Adrenal gland (tissue), 19 donors: ENCODE measurements around the gene MALL. TPM values are rescaled to one million over a fixed set of nuclear protein-coding genes. Genes with fewer than 3 reads are reported as not detected.
"Not testable (repeated sequence)": the region's sequence is repeated elsewhere in the genome, so short reads cannot be mapped to it uniquely, and the experiment has no call there.

Source experiments
- DNase-seq, 7 donors: peaks; one replicate each; pipeline ENCODE4 v3.0.0-alpha.2; 2019 to 2020
- H3K27ac ChIP-seq, 5 donors: fragments of 200-600 bp; sonication (generic) in 4 of 5; 1 replicate in 3 of 5; 2 replicates in 2 of 5; pipeline versions ENCODE4 v1.5.1 to v1.8.0; 2016 to 2020; ENCODE audit warnings: mild to moderate bottlenecking in 1 of 5
- H3K27me3 ChIP-seq: fragments of 200-600 bp; 2 replicates; pipeline ENCODE4 v1.8.0; 2021
- H3K36me3 ChIP-seq, 2 donors: fragments of 200-600 bp; replicated peaks in 1 of 2; 1 replicate in 1 of 2; 2 replicates in 1 of 2; pipeline versions ENCODE4 v1.5.1 to v1.8.0; 2018 to 2022
- H3K4me1 ChIP-seq, 2 donors: fragments of 200-600 bp; replicated peaks in 1 of 2; 1 replicate in 1 of 2; 2 replicates in 1 of 2; pipeline versions ENCODE4 v1.5.1 to v1.8.0; 2018 to 2021
- H3K4me3 ChIP-seq, 4 donors: fragments of 200-600 bp; sonication (generic) in 3 of 4; one replicate each; pipeline ENCODE4 v1.5.1; 2016 to 2018
- H3K9me3 ChIP-seq, 3 donors: fragments of 200-600 bp; sonication (generic) in 1 of 3; replicated peaks in 1 of 3; 1 replicate in 2 of 3; 2 replicates in 1 of 3; pipeline versions ENCODE4 v1.5.1 to v1.8.0; 2016 to 2021
- CTCF ChIP-seq, 6 experiments: fragments of 450-650 bp in 4 of 6; fragments of 200-600 bp in 2 of 6; sonication (generic) in 1 of 6; IDR thresholded peaks; 1 replicate in 5 of 6; 2 replicates in 1 of 6; pipeline versions ENCODE4 v1.5.1 to v1.8.0; 2016 to 2021; ENCODE audit warnings: antibody characterized with exemption in 6 of 6, mild to moderate bottlenecking in 2 of 6, moderate library complexity in 1 of 6
- POLR2A ChIP-seq, 2 donors: fragments of 450-650 bp; IDR thresholded peaks; one replicate each; pipeline ENCODE4 v1.6.1; 2017; ENCODE audit warnings: antibody characterized with exemption in 2 of 2, mild to moderate bottlenecking in 2 of 2, moderate library complexity in 1 of 2
- WGBS, 4 donors: extraction: QIAGEN DNeasy Blood & Tissue Kit in 2 of 4; methylation state at CpG; one replicate each; pipeline versions ENCODE4 v1.1.5 to v1.1.7; 2013 to 2017; 5-methylcytosine and 5-hydroxymethylcytosine counted together
- intact Hi-C, 2 donors: fragments of 100-400 bp; cut with DNase I; formaldehyde crosslinking; loops; one replicate each; pipeline versions ENCODE4 v1.14.1 to v1.15.0; 2022 to 2023
- long read RNA-seq, 10 donors: library from polyadenylated mRNA in 3 of 10; unstranded in 2 of 10; stranded (forward) in 1 of 10; transcript quantifications; one replicate each; pipeline ENCODE4 v2.0.0 and lab custom pipeline, GENCODE V29; 2021 to 2026
- polyA plus RNA-seq, 3 donors: library from polyadenylated mRNA; stranded (reverse); fragments of 200-250 nt in 2 of 3; fragments of 350-450 nt in 1 of 3; fragmentation: Illumina TruSeq in 1 of 3; extraction: RNeasy Lipid Tissue Mini Kit (QIAGEN cat#74804) in 1 of 3; gene quantifications; one replicate each; pipeline ENCODE4 v1.2.3, GENCODE V29; 2013 to 2014
- total RNA-seq, 9 donors: library from RNA; depleted of rRNA in 4 of 9; stranded (reverse); fragments of >200 nt in 4 of 9; fragments of 120-200 nt in 1 of 9; fragmentation: NEBNext Ultra II Directional in 1 of 9; extraction: Animal tissue kit (Norgen Biotek cat#: 25700) in 1 of 9; gene quantifications; one replicate each; pipeline versions ENCODE4 v1.1.0 to v1.2.4, GENCODE V29; 2013 to 2023
- donor health status: healthy with polysubstance abuse.
- donor health status: Bipolar disorder and iron deficiency.
- donor health status: DM: yes; HTN: yes; CAD: no.
- donor health status: DM: no; HTN: no; CAD: no.
- donor health status: DM: no; HTN: no; CAD: no.
- donor health status: DM: yes; HTN: yes; CAD: no.

MALL gene
- 10 to 100 TPM in 1 of 9 donors, 1 to 10 TPM in 7, under 1 TPM in 1; 0.94 to 10.1 (median 4.0) TPM for total RNA-seq
- 1 to 10 TPM; 1.4 to 6.6 (median 5.8) TPM for polyA plus RNA-seq
- long read RNA-seq, donor 1 = 0 reads
- long read RNA-seq, donor 2 = 0 reads
- long read RNA-seq, donor 3 = 0 reads
- long read RNA-seq, donor 4, partial matches to known transcripts = 0 of 3 reads
- long read RNA-seq, donor 4, other reads (novel, unspliced or antisense) = 2 of 3 reads
- long read RNA-seq, donor 5, transcript MALL-201 (4 exons, 3,061 nt) = major isoform, 14 of 20 reads
- long read RNA-seq, donor 5, partial matches to known transcripts = 0 of 20 reads
- long read RNA-seq, donor 5, other reads (novel, unspliced or antisense) = 6 of 20 reads
- long read RNA-seq, donor 6, partial matches to known transcripts = 1 of 5 reads
- long read RNA-seq, donor 6, other reads (novel, unspliced or antisense) = 0 of 5 reads
- long read RNA-seq, donor 7 = 0 reads
- long read RNA-seq, donor 8 = 0 reads
- long read RNA-seq, donor 9 = 0 reads
- long read RNA-seq, donor 10, partial matches to known transcripts = 0 of 1 reads
- long read RNA-seq, donor 10, other reads (novel, unspliced or antisense) = 0 of 1 reads

GRCh38 chr2:110115291-110116032 lies at the start of gene MALL:
TSS of gene MALL (minus strand) at chr2:110115822. CDS start at chr2:110115792, 30 bp downstream.
- H3K4me3 ChIP-seq = peak within 1 kb of the TSS in 1 of 4 donors; percentile 28
- WGBS, 4 donors = 4 to 21% (median 13%) methylated on average over 8 to 62 of the region's 62 CpGs
- TF ChIP-seq POLR2A (IDR thresholded peaks at IDR 0.05) (no peak), CTCF (IDR thresholded peaks at IDR 0.05) (no peak)
- DNase-seq = no peak
- intact Hi-C loops = no loop called here
- peak within 1 kb of the TSS in 1 of 5 donors; percentile 29 for H3K27ac ChIP-seq
- peaks cover 0 to 8% of the 10 kb centered on the region in 2 donors for H3K4me1 ChIP-seq
- peaks cover 28% of the 10 kb centered on the region for H3K27me3 ChIP-seq
- H3K36me3 ChIP-seq = no peaks in the 10 kb centered on the region
- no peaks in the 10 kb centered on the region for H3K9me3 ChIP-seq

GRCh38 chr2:110157153-110157793 lies 41.7 kb upstream of the MALL start:
- no peaks in the 10 kb centered on the region for H3K4me1 ChIP-seq
- H3K36me3 ChIP-seq = no peaks in the 10 kb centered on the region
- TF ChIP-seq POLR2A (IDR thresholded peaks at IDR 0.05) (no peak), CTCF (IDR thresholded peaks at IDR 0.05) (peak; percentile 75 to 86 (median 82))
- H3K27me3 ChIP-seq = no peaks in the 10 kb centered on the region
- H3K27ac ChIP-seq = no peak overlapping the region
- 28 to 32% (median 31%) methylated on average over 4 of the region's 4 CpGs for WGBS, 4 donors
- peak in 5 of 7 donors; percentile 26 to 56 (median 33) for DNase-seq
- H3K4me3 ChIP-seq = no peak overlapping the region
- intact Hi-C loops = no loop called here
- peaks cover 0 to 3% (median 0%) of the 10 kb centered on the region in 3 donors for H3K9me3 ChIP-seq

GRCh38 chr2:110154828-110155227 lies 39.2 kb upstream of the MALL start:
- H3K27me3 ChIP-seq, H3K9me3 ChIP-seq, H3K4me3 ChIP-seq, H3K36me3 ChIP-seq, intact Hi-C loops, DNase-seq, H3K4me1 ChIP-seq, H3K27ac ChIP-seq: not testable (repeated sequence)
- WGBS, 4 donors = 94 to 99% (median 96%) methylated on average over 4 of the region's 4 CpGs

- peaks cover 7 to 12% of the 10 kb centered on the region in 2 donors for H3K4me1 ChIP-seq
- H3K9me3 ChIP-seq, H3K27ac ChIP-seq, H3K36me3 ChIP-seq, H3K27me3 ChIP-seq, intact Hi-C loops, DNase-seq, H3K4me3 ChIP-seq: not testable (repeated sequence)
- WGBS, 4 donors = 71 to 100% (median 90%) methylated on average over 2 of the region's 2 CpGs
Observed at GRCh38 chr2:110154188-110154587, 38.6 kb upstream of the MALL start.

GRCh38 chr2:110153416-110153815 lies 37.8 kb upstream of the MALL start:
- no peak for DNase-seq
- H3K4me3 ChIP-seq = no peak overlapping the region
- no peaks in the 10 kb centered on the region for H3K36me3 ChIP-seq
- H3K27ac ChIP-seq = no peak overlapping the region
- no peak for TF ChIP-seq CTCF (IDR thresholded peaks at IDR 0.05)
- no peak for TF ChIP-seq POLR2A (IDR thresholded peaks at IDR 0.05)
- H3K4me1 ChIP-seq = peaks cover 7 to 13% of the 10 kb centered on the region in 2 donors
- intact Hi-C loops = no loop called here
- 96 to 100% (median 100%) methylated on average over 2 of the region's 2 CpGs for WGBS, 4 donors
- H3K27me3 ChIP-seq = no peaks in the 10 kb centered on the region
- H3K9me3 ChIP-seq = no peaks in the 10 kb centered on the region
